ENCODE data around the gene TBL2. TPM values are rescaled to one million over a fixed set of nuclear protein-coding genes. Genes with fewer than 3 reads are reported as not detected.

The TBL2 gene
- total RNA-seq, 1 experiment from 2014 or later, result 60.1 TPM

DNA sequence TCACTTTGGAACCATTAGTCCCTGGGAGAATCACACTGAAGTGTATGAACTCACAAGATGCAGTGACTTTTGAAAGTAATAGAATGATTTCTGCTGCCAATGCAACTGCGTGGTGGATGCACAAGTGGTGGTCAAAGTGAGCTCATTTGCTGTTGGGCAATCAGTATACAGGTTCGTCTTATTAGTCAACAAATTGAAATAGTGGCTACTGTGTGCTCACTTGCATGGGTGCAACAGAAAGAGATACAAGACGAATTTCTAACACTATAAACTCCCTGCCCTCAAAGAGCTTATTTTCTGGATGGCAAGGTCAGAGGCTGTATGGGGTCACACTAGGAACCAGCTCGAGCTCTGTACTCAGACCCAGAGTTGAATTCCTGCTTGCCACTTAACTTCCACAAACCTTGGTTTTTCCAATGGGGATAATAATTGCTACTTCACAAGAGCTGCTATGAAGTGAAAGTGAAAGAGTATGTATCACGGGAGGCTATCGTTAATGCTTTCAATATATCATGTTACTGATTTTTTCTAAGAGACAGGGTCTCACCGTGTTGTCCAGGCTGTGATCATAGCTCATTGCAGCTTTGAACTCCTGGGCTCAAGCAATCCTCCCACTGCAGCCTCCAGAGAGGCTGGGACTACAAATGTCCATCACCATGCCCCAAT is 12.6 kb downstream of the TBL2 start:
- no TSS peak for BruUV-seq (replicated peaks)
- no peak for DNase-seq (ENCODE audit: low read depth, low spot score)
- H3K36me3 ChIP-seq (ENCODE audit: control insufficient read depth, insufficient read depth, low read length), result no peaks in the 10 kb centered on the region; the same call in 1 of the 2 replicates
- H3K27me3 ChIP-seq (ENCODE audit: control insufficient read depth, insufficient read depth, low read length), result no peaks in the 10 kb centered on the region
- TF ChIP-seq SIN3A (IDR thresholded peaks at IDR 0.05; ENCODE audit: borderline replicate concordance, insufficient read depth, low read depth, low read length) (no peak), POLR2AphosphoS5 (IDR thresholded peaks at IDR 0.05; ENCODE audit: low read depth, low read length) (no peak), TCF7L2 (IDR thresholded peaks at IDR 0.05; ENCODE audit: low read depth, low read length) (no peak)
- TF ChIP-seq, protein P1, sequence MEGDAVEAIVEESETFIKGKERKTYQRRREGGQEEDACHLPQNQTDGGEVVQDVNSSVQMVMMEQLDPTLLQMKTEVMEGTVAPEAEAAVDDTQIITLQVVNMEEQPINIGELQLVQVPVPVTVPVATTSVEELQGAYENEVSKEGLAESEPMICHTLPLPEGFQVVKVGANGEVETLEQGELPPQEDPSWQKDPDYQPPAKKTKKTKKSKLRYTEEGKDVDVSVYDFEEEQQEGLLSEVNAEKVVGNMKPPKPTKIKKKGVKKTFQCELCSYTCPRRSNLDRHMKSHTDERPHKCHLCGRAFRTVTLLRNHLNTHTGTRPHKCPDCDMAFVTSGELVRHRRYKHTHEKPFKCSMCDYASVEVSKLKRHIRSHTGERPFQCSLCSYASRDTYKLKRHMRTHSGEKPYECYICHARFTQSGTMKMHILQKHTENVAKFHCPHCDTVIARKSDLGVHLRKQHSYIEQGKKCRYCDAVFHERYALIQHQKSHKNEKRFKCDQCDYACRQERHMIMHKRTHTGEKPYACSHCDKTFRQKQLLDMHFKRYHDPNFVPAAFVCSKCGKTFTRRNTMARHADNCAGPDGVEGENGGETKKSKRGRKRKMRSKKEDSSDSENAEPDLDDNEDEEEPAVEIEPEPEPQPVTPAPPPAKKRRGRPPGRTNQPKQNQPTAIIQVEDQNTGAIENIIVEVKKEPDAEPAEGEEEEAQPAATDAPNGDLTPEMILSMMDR (IDR thresholded peaks at IDR 0.05), result no peak
- TF ChIP-seq, protein P2, sequence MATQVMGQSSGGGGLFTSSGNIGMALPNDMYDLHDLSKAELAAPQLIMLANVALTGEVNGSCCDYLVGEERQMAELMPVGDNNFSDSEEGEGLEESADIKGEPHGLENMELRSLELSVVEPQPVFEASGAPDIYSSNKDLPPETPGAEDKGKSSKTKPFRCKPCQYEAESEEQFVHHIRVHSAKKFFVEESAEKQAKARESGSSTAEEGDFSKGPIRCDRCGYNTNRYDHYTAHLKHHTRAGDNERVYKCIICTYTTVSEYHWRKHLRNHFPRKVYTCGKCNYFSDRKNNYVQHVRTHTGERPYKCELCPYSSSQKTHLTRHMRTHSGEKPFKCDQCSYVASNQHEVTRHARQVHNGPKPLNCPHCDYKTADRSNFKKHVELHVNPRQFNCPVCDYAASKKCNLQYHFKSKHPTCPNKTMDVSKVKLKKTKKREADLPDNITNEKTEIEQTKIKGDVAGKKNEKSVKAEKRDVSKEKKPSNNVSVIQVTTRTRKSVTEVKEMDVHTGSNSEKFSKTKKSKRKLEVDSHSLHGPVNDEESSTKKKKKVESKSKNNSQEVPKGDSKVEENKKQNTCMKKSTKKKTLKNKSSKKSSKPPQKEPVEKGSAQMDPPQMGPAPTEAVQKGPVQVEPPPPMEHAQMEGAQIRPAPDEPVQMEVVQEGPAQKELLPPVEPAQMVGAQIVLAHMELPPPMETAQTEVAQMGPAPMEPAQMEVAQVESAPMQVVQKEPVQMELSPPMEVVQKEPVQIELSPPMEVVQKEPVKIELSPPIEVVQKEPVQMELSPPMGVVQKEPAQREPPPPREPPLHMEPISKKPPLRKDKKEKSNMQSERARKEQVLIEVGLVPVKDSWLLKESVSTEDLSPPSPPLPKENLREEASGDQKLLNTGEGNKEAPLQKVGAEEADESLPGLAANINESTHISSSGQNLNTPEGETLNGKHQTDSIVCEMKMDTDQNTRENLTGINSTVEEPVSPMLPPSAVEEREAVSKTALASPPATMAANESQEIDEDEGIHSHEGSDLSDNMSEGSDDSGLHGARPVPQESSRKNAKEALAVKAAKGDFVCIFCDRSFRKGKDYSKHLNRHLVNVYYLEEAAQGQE (IDR thresholded peaks at IDR 0.05; ENCODE audit: insufficient read depth in 1 of 2, low read depth in 2 of 2, low read length in 1 of 2), result no peak
- H3K4me1 ChIP-seq (ENCODE audit: control insufficient read depth, insufficient read depth, low read length), result no peaks in the 10 kb centered on the region
- H3K27ac ChIP-seq (ENCODE audit: low read length), result no peak overlapping the region; the same call in 1 of the 2 replicates
- POLR2A ChIA-PET, result interaction anchor here (0.6 kb wide), 1 partner anchor 19 kb away, joined by 4 read pairs; no protein-coding TSS in a partner anchor
- CTCF ChIA-PET, result interaction anchor here (1.6 kb wide), 1 partner anchor 41 kb away, joined by 5 read pairs; no protein-coding TSS in a partner anchor
- in situ Hi-C loops (cut with HindIII; ENCODE audit: low pct_unique_long_range_greater_than_20kb, low sequenced_read_pairs), result no loop called here
- intact Hi-C loops (cut with micrococcal nuclease; ENCODE audit: unreplicated experiment), result no loop called here
- ATAC-seq, result peak; percentile 28; the same call in 1 of the 2 replicates
- no peaks in the 10 kb centered on the region for H3K9me3 ChIP-seq (ENCODE audit: control insufficient read depth, insufficient read depth, low read depth, low read length)
- peak overlapping the region; percentile 20 to 59 for H3K4me3 ChIP-seq (ENCODE audit: low read depth in 2 of 2, low read length in 2 of 2)

GRCh38 chr7:73560109-73560835 is 18.1 kb downstream of the TBL2 start:
- Histone ChIP-seq H3K27me3 (ENCODE audit: control insufficient read depth, insufficient read depth, low read length) (no peaks in the 10 kb centered on the region), H3K36me3 (ENCODE audit: control insufficient read depth, insufficient read depth, low read length) (no peaks in the 10 kb centered on the region), H3K27ac (ENCODE audit: low read length) (no peak overlapping the region), H3K4me1 (ENCODE audit: control insufficient read depth, insufficient read depth, low read length) (peaks cover 11% of the 10 kb centered on the region), H3K9me3 (ENCODE audit: control insufficient read depth, insufficient read depth, low read depth, low read length) (no peaks in the 10 kb centered on the region), H3K4me3 (ENCODE audit: low read depth in 2 of 2, low read length in 2 of 2) (no peak overlapping the region)
- intact Hi-C loops (cut with micrococcal nuclease; ENCODE audit: unreplicated experiment) (no loop called here), in situ Hi-C loops (cut with HindIII; ENCODE audit: low pct_unique_long_range_greater_than_20kb, low sequenced_read_pairs) (no loop called here)
- ATAC-seq (no peak), DNase-seq (ENCODE audit: low read depth, low spot score) (peak; percentile 42)
- ChIA-PET CTCF (no interaction called here), POLR2A (no interaction called here)
- no peak for TF ChIP-seq TCF7L2 (IDR thresholded peaks at IDR 0.05; ENCODE audit: low read depth, low read length)
- no peak for TF ChIP-seq SIN3A (IDR thresholded peaks at IDR 0.05; ENCODE audit: borderline replicate concordance, insufficient read depth, low read depth, low read length)
- TF ChIP-seq, protein P1 (IDR thresholded peaks at IDR 0.05), result no peak
- TF ChIP-seq, protein P2 (IDR thresholded peaks at IDR 0.05; ENCODE audit: insufficient read depth in 1 of 2, low read depth in 2 of 2, low read length in 1 of 2), result no peak
- no peak for TF ChIP-seq POLR2AphosphoS5 (IDR thresholded peaks at IDR 0.05; ENCODE audit: low read depth, low read length)
- BruUV-seq (replicated peaks), result no TSS peak
